ENCODE measurements around the gene FBXL13. TPM values are rescaled to one million over a fixed set of nuclear protein-coding genes. Genes with fewer than 3 reads are reported as not detected.
"Not testable (repeated sequence)": the region's sequence is repeated elsewhere in the genome, so short reads cannot be mapped to it uniquely, and the experiment has no call there.

Gene FBXL13
- total RNA-seq, 2 donors from 2014 or later = 0.45 to 1.1 TPM

- no peak for ATAC-seq (replicated peaks)
- no peaks in the 10 kb centered on the region for H3K27me3 Mint-ChIP-seq
- peaks cover 8% of the 10 kb centered on the region for H3K9me3 Mint-ChIP-seq
- no peaks in the 10 kb centered on the region for H3K36me3 Mint-ChIP-seq (ENCODE audit: low read depth)
- no peak overlapping the region for H3K27ac Mint-ChIP-seq
- no peaks in the 10 kb centered on the region for H3K4me1 Mint-ChIP-seq
- H3K4me3 Mint-ChIP-seq = no peak overlapping the region
Observed at GRCh38 chr7:103025341-103025740, 49.3 kb downstream of the FBXL13 start.

DNA sequence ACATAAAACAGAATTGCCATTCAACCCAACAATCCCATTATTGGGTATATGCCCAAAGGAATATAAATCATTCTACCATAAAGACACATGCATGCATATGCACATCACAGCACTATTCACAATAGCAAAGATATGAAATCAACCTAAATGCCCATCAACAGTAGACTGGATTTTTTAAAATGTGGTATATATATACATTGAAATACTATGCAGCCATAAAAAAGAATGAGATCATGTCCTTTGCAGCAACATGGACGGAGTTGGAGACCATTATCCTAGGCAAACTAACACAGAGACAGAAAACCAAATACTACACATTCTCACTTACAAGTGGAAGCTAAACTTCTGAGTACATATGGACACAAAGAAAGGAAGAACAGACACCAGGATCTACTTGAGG, 51.0 kb downstream of the FBXL13 start:
- ATAC-seq (replicated peaks); H3K36me3 Mint-ChIP-seq (ENCODE audit: low read depth); H3K4me1 Mint-ChIP-seq; H3K27me3 Mint-ChIP-seq; H3K9me3 Mint-ChIP-seq; H3K4me3 Mint-ChIP-seq; H3K27ac Mint-ChIP-seq: not testable (repeated sequence)

GRCh38 chr7:103021490-103021889, 53.1 kb downstream of the FBXL13 start:
- H3K9me3 Mint-ChIP-seq = peaks cover 14% of the 10 kb centered on the region
- ATAC-seq (replicated peaks); H3K36me3 Mint-ChIP-seq (ENCODE audit: low read depth); H3K27me3 Mint-ChIP-seq; H3K4me1 Mint-ChIP-seq; H3K4me3 Mint-ChIP-seq; H3K27ac Mint-ChIP-seq: not testable (repeated sequence)

DNA sequence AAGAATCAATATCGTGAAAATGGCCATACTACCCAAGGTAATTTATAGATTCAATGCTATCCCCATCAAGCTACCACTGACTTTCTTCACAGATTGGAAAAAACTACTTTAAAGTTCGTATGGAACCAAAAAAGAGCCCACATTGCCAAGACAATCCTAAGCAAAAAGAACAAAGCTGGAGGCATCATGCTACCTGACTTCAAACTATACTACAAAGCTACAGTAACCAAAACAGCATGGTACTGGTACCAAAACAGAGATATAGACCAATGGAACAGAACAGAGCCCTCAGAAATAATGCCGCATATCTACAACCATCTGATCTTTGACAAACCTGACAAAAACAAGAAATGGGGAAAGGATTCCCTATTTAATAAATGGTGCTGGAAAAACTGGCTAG, 53.7 kb downstream of the FBXL13 start:
- ATAC-seq (replicated peaks); H3K27ac Mint-ChIP-seq; H3K27me3 Mint-ChIP-seq; H3K4me3 Mint-ChIP-seq; H3K36me3 Mint-ChIP-seq (ENCODE audit: low read depth); H3K4me1 Mint-ChIP-seq: not testable (repeated sequence)
- peaks cover 15% of the 10 kb centered on the region for H3K9me3 Mint-ChIP-seq

- not testable (repeated sequence) for H3K27me3 Mint-ChIP-seq; H3K27ac Mint-ChIP-seq; H3K4me1 Mint-ChIP-seq; ATAC-seq (replicated peaks); H3K4me3 Mint-ChIP-seq; H3K36me3 Mint-ChIP-seq (ENCODE audit: low read depth)
- peaks cover 14% of the 10 kb centered on the region for H3K9me3 Mint-ChIP-seq
Observed at GRCh38 chr7:103018295-103018694, 56.3 kb downstream of the FBXL13 start.

GRCh38 chr7:103011650-103012049, 62.9 kb downstream of the FBXL13 start:
- ATAC-seq (replicated peaks) = no peak
- peaks cover 4% of the 10 kb centered on the region for H3K9me3 Mint-ChIP-seq
- H3K4me1 Mint-ChIP-seq = no peaks in the 10 kb centered on the region
- H3K27me3 Mint-ChIP-seq = peaks cover 4% of the 10 kb centered on the region
- H3K4me3 Mint-ChIP-seq = no peak overlapping the region
- H3K36me3 Mint-ChIP-seq (ENCODE audit: low read depth) = no peaks in the 10 kb centered on the region
- no peak overlapping the region for H3K27ac Mint-ChIP-seq

DNA sequence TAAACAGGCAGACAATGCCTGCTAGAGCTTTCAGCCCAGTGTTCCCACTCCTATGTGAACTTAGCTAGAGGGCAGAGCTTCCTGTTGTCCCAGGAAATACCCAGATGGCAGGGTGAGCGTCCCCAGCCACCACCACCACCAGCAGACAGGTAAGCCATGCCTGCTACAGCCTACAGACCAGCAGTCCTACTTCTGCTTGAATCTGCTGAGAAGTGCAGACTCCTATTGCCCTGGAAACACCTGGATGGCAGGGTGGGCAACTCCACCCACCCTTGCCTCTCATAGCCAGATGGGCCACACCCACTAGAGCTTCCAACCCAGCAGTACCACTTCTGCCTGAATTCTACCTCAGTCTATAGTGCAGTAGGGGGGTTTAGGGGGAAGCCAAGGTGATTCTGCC, 64.4 kb downstream of the FBXL13 start:
- peaks cover under 1% of the 10 kb centered on the region for H3K9me3 Mint-ChIP-seq
- H3K27ac Mint-ChIP-seq = no peak overlapping the region
- H3K4me1 Mint-ChIP-seq = no peaks in the 10 kb centered on the region
- no peak overlapping the region for H3K4me3 Mint-ChIP-seq
- H3K36me3 Mint-ChIP-seq (ENCODE audit: low read depth) = no peaks in the 10 kb centered on the region
- ATAC-seq (replicated peaks) = no peak
- peaks cover 4% of the 10 kb centered on the region for H3K27me3 Mint-ChIP-seq

DNA sequence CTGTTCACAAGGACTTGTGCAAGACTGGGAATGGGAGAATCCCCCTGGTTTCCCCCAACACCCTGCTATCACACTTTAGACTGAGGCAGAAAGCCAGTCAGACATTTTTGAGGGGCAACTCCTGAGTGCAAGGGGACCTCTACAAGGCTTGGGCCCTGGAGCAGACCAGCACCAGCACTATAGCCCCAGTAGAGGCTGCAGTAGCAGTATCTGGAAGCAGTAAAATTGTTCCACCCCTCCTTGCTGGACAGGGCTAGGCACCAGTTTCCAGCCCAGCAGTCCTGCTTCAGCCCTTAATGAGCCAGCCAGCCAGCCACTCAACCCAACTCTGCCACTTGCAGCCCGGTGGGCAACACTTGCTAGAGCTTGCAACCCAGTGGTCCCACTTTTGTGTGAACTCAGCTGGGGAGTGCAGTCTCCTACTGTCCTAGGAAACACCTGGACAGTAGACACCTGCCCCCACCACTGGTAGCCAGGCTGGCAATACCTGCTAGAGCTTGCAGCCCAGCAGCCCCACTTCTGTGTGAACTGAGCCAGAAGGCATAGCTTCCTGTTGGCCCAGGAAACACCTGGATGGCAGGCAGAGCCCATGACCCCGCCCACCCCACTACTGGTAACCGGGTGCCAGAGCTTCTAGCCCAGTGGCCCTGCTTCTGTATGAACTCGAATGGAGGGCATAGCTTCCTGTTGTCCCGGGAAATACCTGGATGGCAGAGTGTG, 65.0 kb downstream of the FBXL13 start:
- Mint-ChIP-seq H3K4me1 (no peaks in the 10 kb centered on the region), H3K27me3 (peaks cover 4% of the 10 kb centered on the region), H3K36me3 (ENCODE audit: low read depth) (no peaks in the 10 kb centered on the region), H3K27ac (no peak overlapping the region), H3K4me3 (no peak overlapping the region), H3K9me3 (peaks cover 4% of the 10 kb centered on the region)
- ATAC-seq (replicated peaks) = no peak

GRCh38 chr7:103003004-103003403, 71.6 kb downstream of the FBXL13 start:
- Mint-ChIP-seq H3K4me3 (no peak overlapping the region), H3K27me3 (peaks cover 4% of the 10 kb centered on the region), H3K9me3 (peaks cover 21% of the 10 kb centered on the region), H3K27ac (no peak overlapping the region), H3K4me1 (no peaks in the 10 kb centered on the region), H3K36me3 (ENCODE audit: low read depth) (no peaks in the 10 kb centered on the region)
- ATAC-seq (replicated peaks) = no peak

GRCh38 chr7:103001210-103001609, 73.4 kb downstream of the FBXL13 start:
- Mint-ChIP-seq H3K36me3 (ENCODE audit: low read depth) (no peaks in the 10 kb centered on the region), H3K27ac (no peak overlapping the region), H3K27me3 (no peaks in the 10 kb centered on the region), H3K4me3 (no peak overlapping the region), H3K9me3 (peaks cover 21% of the 10 kb centered on the region), H3K4me1 (no peaks in the 10 kb centered on the region)
- ATAC-seq (replicated peaks) = no peak

- H3K4me3 Mint-ChIP-seq = no peak overlapping the region
- H3K9me3 Mint-ChIP-seq = peaks cover 5% of the 10 kb centered on the region
- H3K36me3 Mint-ChIP-seq (ENCODE audit: low read depth) = no peaks in the 10 kb centered on the region
- ATAC-seq (replicated peaks) = no peak
- no peaks in the 10 kb centered on the region for H3K27me3 Mint-ChIP-seq
- no peak overlapping the region for H3K27ac Mint-ChIP-seq
- H3K4me1 Mint-ChIP-seq = no peaks in the 10 kb centered on the region
Observed at GRCh38 chr7:102996957-102997356, 77.6 kb downstream of the FBXL13 start.

- H3K4me1 Mint-ChIP-seq; H3K4me3 Mint-ChIP-seq; H3K9me3 Mint-ChIP-seq; H3K27ac Mint-ChIP-seq; H3K27me3 Mint-ChIP-seq; H3K36me3 Mint-ChIP-seq (ENCODE audit: low read depth); ATAC-seq (replicated peaks): not testable (repeated sequence)
Observed at GRCh38 chr7:102995609-102996008, 79.0 kb downstream of the FBXL13 start.

DNA sequence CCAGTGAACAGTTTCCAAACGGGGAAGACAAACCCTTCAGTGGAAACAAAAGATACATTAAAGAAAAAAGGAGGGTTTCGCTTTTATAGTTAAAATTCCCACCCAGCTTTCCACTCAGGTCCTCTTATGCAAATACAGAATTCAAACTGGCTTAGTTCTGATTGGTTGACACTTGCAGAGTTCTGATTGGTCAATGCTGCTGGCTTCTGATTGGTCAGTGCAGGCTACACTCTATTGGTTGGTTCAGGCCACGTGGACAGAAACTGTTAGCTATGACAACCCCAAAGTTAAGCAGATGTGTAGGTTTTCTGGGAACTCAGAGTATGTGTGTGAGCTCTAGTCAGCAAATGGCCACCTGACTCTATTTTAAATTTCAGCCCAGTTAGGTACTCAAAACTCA, 80.0 kb downstream of the FBXL13 start:
- no peak overlapping the region for H3K27ac Mint-ChIP-seq
- no peaks in the 10 kb centered on the region for H3K36me3 Mint-ChIP-seq (ENCODE audit: low read depth)
- peak; percentile 69 for ATAC-seq (replicated peaks)

DNA sequence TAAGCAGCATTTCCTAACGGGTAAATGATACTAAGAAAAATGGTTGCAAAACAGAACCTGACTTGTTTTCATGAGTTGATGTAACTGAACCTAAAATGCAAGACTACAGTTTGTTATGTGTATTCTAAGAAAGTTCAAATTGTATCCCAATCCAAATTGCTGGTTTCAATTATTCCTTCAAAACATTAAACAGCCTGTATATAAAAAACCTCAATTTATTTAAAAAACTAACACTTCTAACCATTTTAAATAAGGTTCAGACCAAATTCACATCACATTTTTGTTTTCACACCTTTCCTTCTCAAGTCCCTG, 80.9 kb downstream of the FBXL13 start:
- no peak for ATAC-seq (replicated peaks)

More for the DNA sequence above, 80.0 kb downstream of the FBXL13 start:
- Mint-ChIP-seq H3K9me3 (no peaks in the 10 kb centered on the region), H3K4me1 (no peaks in the 10 kb centered on the region), H3K4me3 (no peak overlapping the region), H3K27me3 (no peaks in the 10 kb centered on the region)

DNA sequence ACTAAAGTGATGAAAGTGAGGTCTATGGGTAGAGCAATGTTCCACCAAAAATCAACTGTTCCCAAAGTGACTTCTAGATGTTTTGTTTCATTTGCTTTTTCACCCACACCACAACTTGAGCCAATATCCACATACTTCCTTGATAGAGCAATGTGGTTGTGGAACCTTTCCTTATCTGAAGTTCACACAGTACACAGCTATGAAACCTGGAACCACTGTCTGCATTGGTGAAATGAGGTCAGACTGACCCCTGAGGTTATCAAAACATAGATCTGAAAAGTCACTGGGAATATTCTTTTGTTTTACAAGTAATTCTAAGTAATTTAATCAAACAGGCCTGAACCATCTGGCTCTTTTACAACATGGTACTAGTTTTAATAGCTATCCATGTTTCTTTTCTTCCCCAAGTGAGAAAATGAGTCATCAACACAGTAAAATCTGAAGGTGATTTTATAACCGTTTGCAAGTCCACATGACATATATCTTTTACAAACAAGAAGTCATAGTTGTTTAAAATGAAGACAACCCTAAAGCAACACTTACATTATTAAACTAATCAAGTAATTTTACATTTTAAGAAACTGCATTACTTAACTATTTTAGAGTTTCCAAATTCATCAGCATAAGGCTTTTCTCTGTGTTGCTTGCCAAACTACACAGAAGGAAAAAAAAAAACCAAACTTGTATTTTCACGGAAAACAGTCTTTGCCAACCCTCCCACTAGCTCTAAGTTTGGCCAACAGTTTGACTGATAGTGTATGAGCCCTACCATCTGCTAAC, 81.5 kb downstream of the FBXL13 start:
- peaks cover 5% of the 10 kb centered on the region for H3K27me3 Mint-ChIP-seq
- H3K4me1 Mint-ChIP-seq = no peaks in the 10 kb centered on the region
- no peak overlapping the region for H3K27ac Mint-ChIP-seq
- no peak for ATAC-seq (replicated peaks)
- no peaks in the 10 kb centered on the region for H3K9me3 Mint-ChIP-seq
- H3K36me3 Mint-ChIP-seq (ENCODE audit: low read depth) = no peaks in the 10 kb centered on the region
- no peak overlapping the region for H3K4me3 Mint-ChIP-seq

More for the DNA sequence above, 80.9 kb downstream of the FBXL13 start:
- Mint-ChIP-seq H3K27ac (no peak overlapping the region), H3K4me3 (no peak overlapping the region), H3K4me1 (no peaks in the 10 kb centered on the region), H3K9me3 (no peaks in the 10 kb centered on the region), H3K27me3 (peaks cover 2% of the 10 kb centered on the region), H3K36me3 (ENCODE audit: low read depth) (no peaks in the 10 kb centered on the region)
